Eye (tissue), 1 donor: ENCODE measurements around the gene INPP5F.
A peak's percentile ranks its signal among the peaks of the same experiment; 100 is the strongest.
"Not testable (repeated sequence)": the region's sequence is repeated elsewhere in the genome, so short reads cannot be mapped to it uniquely, and the experiment has no call there.

Experiments used
- DNase-seq: peaks from one replicate; pipeline ENCODE4 v3.0.0-alpha.2; 2015

Gene INPP5F

DNA sequence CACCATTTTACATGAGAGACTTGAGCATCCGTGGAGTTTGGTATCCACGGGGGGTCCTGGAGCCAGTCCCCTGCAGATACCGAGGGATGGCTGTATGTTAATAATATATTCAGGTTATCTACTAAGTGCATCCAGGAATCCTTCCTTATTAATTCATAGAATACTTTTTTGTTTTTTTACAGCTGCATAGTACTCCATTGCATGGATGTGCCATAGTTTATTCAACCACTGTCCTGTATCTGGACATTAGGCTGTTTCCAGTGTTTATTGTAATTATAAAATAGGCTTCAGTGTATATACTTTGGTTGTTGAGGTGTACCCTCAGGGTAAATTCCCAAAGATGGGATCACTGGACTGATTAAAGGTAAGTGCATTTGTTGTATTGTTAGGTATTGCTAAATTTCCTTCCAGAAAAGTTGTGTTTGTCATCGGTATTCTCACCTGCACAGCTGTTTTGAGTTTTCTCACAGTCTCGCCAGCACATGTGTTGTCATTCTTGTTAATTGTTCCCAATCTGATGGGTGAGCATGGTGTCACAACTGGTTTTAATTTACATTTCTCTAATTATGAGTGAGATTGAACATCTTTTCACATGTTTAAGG, 55.1 kb downstream of the INPP5F start:
- DNase-seq = no peak

DNA sequence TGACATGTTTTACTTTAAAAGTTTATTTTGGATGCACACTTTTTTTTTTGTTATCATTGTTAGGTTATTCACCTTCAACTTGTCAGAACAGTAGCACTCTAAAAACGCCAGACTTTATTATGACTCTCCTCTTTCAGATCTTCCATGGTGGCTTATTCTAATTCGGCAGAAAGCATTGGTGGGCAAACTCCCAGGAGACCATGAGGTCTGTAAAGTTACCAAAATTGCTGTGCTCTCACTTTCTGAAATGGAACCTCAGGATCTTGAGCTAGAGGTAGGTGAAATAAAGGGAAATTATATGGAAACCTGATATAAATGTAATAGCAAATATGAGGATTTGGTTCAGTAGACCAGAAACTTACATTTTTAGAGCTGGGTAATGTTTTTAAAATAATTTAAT, 55.6 kb downstream of the INPP5F start:
- DNase-seq = no peak

DNA sequence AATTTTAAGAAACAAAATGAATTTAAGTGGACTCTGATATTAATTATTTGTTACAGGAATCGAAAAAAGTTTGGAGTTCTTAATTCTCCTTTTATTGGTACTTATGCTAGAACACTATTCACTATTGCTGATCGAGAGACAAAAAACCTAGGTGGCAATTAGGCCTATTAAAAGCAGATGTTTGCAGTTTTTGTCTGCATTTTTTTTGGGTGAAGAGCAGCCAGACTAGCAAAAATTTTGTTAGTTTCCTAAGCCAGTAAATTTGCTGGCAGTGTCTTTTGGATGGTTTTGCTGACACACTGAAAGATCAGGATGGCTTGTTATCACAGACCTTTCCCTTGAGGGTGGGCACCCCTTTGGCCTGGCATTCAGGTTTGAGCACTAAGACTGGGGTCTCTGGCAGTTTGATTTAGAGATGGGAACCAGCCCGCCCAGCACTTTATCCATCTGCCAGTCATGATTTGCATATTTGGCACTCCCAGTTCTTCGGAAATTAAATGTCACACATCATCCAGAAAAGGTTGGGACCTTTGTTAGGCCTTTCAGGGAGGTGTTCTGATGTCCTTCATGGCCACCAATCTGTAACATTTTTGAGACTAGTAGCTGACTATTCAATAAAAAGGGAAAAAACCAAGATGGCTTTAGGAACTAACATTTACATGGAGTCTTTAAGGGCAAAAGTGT, 57.3 kb downstream of the INPP5F start:
- DNase-seq = no peak

DNA sequence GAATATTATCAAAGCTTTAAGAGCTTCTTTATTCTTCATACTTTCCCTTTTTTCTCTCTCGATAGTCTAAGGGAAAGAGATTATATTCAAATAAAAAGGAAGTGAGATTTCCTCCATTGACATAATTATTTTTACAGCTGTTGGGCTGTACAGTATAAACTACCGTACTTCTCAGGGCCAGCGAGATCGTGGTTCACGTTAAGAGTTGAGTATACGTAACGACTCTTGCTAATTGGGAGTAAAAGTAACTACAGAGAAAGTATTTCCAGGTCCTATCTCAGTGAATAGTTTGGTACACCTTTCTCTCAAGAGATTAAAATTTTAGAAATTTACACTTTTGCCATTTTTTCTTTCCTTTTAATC, 57.8 kb downstream of the INPP5F start:
- no peak for DNase-seq

DNA sequence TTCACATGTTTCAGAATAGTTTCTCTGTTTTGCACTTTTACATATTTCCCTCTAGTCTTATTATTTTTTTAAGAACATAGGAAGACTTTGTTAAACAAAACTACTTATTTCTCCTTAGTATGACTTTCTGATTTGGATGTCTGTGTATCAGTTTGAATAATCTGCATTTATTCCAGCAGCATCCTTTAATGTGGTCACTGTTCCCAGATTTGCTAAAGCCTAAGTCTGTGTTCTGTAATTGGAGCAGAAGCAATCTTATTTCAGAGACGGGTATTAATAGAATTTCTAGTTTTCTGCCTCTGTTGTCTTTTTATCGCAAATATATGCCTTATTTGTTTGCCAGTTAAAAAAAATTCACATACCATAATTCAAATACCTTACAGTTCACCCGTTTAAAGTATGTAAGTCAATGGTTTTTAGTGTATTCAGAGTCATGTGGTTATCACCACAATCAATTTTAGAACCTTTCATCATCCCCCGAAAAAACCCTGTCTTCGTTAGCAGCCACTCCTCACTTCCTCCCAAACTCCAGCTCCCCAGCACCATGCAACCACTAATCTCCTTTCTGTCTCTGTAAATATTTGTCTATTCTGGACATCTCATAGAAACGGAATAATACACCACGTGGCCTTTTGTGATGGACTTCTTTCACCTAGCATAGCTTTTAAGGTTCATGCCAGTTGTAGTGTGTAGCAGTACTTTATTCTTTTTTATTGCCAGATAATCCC, 58.7 kb downstream of the INPP5F start:
- no peak for DNase-seq

DNA sequence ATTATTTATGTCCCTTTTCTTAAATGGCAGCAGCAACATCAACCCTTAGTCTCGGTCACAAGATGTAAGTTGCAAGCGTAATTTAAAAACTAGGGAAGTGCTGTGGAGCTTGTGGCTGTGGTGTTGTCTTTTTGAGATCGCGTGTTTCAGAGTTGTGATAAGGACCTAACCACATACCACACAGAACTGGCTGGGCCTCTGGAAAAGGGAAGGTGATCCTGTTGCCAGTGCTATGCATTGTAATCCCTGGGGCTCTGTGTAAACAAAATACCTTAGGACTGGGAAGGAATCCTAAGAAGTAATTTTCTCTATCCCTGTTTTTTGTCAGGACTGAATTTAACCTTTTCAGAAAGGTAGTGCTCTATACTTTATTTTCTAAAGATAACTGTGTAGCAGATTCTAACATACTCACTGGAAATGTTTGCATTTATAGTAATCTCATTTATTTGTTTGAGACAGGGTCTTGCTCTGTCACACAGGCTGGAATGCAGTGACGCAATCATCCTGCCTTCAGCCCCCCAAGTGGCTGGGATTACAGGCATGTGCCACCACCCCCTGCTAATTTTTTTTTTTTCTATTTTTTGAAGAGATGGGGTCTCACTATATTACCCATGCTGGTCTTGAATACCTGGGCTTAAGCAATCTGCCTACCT, 60.4 kb downstream of the INPP5F start:
- DNase-seq = peak; percentile 28

DNA sequence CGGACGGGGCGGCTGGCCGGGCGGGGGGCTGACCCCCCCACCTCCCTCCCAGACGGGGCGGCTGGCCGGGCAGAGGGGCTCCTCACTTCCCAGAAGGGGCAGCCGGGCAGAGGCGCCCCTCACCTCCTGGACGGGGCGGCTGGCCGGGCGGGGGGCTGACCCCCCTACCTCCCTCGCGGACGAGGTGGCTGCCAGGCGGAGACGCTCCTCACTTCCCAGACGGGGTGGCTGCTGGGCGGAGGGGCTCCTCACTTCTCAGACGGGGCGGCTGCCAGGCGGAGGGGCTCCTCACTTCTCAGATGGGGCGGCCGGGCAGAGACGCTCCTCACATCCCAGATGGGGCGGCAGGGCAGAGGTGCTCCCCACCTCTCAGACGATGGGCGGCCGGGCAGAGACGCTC, 69.3 kb downstream of the INPP5F start:
- not testable (repeated sequence) for DNase-seq

DNA sequence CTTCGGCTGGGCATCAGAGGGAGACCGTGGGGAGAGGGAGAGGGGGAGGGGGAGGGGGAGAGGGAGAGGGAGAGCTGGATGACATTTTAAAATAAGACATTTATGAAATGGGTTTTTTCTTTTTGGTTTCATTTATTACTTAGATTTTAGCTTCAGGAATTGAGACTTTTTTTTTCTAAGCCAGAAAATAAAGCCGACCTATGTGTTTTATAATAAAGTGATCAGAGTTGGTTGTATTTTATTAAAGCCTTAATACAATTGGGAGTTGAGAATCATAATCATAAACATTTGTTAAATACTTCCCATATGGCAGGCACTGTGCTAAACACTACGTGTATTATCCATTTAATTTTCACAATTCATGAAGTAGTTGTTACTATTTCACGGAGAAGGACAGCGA, 70.2 kb downstream of the INPP5F start:
- no peak for DNase-seq

DNA sequence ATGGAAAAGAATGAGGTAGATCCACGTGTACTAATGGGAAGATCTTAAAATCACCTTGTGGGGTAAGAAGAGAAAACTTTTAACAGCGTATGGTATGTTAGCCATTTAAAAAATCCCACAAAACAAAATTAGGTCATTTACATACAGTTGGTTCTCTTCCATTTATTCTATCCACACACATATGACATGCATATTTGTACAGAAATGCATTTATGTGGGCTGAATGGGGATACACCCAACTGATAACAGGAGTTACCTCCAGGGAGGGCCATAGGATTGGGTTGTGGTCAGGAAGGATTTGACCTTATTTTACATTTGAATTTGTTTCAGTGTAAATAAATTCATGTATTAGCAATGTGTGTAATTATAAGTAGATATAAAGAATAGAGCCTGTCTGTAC, 75.3 kb downstream of the INPP5F start:
- no peak for DNase-seq

DNA sequence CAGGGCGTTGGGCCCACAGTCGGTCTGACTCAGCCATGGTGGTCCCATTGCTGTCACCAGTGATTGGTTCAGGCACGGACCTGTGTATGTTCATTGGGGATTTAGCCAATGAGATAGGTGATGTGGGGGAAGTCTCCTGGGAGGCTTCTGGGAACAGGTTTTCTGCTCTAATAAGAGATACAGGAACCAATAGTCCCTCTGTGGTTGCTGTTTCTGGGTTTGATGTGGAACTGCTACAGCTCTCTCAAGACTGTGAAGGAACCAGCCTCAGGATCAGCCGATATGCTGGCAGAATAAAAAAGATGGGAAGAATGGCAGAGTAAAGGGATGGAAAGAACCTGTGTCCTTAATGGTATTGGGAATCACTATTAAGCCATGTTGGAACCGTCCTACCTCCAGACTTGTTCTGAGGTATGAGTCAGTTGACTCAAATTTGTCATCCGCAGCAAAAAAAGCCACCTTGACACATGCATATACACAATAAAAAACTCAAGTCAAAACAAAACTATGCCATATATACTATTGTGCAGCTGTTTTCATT, 76.2 kb downstream of the INPP5F start:
- no peak for DNase-seq

DNA sequence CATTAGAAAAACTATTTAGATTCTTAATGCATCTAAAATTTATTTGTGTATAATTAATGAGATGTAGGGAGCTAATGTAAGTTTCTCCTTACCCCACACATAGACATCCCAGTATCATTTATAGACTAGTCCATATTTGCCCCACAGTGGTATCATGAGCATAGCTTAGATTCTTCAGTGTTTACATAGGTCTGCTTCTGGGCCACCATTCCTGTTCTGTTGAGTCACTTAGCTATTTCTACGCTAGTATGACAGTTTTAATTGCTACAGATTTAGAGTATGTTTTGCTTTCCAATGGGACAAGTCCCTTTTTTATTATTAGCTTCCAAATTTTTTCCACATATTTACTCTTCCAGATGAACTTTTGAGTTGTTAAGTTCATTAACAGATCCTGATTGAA, 77.4 kb downstream of the INPP5F start:
- no peak for DNase-seq

DNA sequence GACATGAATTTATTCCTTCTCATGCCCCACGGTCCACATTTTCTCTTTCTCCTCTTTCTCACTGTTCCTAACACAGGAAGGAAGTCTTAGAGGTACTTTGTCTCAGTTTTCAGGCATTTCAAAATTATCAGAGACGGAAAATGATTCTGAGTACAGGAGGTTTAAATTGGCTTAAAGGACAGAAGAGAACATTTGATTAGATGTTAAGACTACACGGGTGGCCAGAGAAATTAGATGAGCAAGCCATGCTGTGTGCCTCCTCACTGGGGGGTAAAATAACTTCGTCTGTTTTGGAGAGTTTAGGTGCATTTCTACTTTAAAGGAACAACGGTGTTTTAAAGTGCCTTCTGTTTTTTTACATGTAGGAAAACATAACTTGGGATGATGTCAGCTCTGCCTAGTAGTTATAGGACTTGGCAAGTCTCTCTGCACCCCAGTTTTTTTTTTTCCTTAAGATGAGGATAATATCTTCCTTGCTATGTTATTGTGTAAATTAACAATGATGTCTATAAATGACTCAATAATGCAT, 79.9 kb downstream of the INPP5F start:
- no peak for DNase-seq

DNA sequence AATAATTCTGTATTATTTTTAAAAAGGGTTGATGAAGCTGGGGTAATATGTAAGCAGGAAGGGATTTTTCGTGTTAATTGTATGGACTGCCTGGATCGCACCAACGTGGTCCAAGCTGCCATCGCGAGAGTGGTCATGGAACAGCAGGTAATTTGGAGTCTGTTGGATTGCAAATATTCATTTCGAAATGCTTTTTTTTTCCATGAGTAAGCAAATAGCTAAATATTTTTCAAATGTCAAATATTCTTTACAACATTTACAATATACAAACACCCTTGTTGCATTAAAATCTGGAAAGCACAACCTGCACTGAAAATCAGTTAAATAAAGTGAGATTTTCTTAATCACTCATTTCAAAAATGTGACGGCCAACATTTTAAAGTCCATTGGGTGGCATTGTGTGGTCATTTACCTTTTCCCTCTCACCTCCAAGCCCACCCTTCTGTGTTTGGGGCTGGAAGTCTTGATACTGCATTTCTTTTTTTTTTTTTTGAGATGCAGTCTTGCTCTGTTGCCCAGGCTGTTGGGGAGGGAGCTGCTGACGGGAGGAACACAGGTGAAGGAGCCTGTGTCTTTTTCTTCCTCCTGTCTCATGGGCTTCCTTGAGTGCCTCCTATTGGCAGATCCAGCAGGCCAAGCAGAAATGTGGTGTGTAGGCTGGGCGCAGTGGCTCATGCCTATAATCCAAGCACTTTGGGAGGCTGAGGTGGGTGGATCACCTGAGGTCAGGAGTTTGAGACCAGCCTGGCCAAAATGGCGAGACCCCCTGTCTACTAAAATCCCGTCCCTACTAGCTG, 80.7 kb downstream of the INPP5F start:
- DNase-seq = no peak

DNA sequence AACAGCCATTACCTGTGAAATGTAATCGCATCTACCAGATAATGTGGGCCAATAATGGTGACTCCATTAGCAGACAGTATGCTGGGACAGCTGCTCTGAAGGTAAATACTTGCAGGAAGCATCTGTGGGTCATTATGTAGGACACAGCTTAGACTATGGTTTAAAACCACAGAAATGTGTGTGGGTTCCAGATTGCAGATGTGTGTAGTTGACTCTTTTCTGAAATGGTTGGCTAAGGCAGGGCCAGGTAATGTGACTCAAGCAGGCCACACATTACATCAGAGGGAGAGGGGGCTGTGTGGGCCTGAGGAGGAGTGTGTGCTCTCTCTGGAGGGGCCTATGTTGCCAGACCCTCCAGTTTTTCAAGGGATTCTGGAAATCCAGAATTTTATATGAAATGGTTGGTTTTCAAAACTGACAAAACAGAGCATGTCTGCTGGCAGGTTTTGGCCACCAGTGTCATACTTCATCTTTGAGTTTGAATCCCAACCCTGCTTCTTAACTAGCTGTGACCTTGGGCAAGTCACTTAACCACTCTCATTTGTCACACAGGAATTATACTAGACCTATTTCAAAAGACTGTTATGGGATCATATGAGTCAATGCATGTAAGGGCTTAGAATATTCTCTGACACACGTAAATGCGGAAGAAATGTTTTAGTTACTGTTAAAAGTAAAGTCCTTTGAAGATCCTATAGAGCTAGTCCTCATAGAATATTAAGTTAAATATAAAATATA, 82.3 kb downstream of the INPP5F start:
- DNase-seq = no peak

DNA sequence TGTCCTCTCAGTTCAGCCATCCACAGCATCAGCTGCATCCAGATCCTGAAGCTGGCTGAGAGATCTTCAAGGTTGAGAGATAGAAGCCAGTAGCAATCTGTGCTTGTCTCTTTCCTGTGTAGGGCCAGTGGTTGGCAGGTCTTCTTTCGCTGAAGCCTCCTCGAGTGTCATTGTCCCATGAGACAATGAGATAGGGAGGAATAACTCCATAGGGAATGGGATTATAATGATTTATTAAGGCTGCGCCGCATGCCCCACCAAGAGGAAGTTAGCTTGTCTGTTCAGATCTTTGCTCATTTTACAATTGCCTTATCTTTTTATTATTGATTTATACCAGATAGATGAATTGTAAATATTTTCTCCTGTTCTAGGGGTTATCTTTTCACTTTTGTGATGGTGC, 85.3 kb downstream of the INPP5F start:
- DNase-seq = no peak

DNA sequence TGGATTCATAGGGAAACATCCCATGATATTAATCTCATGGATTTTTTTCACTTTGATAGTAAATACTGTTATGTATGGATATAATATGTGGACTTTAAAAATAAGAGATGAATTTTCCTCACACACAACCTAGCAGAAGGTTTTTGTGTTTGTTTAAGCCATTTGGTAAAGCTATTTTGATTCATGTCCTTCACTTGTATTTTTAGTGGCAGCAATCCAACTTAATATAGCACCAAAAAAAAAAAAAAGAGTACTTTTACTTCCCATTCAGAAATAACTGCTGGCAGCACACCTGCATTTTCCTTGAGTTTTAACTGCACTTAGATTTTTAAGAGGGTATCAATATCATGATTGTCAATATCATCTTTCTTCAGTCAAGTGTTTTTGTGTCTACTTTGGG, 86.8 kb downstream of the INPP5F start:
- DNase-seq = no peak

DNA sequence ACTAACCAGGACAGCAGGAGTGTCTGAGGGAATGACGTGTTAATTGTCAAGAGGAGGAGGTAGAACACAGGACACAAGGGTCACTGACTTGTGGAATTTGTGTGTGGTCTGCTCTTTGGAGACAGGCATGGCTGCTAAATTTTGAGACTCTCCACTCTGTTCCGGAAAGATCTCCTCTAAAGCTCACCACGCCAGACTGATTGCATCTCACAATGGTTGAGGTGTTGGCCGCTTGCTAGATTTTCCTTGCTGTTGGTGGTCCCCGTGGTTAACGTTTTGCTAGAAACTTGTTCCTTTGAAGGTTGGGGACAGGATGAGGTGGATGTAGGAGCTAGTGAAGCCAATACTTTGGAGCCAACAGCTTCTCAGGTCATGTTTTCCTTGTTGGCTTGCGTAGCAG, 89.8 kb downstream of the INPP5F start:
- no peak for DNase-seq

DNA sequence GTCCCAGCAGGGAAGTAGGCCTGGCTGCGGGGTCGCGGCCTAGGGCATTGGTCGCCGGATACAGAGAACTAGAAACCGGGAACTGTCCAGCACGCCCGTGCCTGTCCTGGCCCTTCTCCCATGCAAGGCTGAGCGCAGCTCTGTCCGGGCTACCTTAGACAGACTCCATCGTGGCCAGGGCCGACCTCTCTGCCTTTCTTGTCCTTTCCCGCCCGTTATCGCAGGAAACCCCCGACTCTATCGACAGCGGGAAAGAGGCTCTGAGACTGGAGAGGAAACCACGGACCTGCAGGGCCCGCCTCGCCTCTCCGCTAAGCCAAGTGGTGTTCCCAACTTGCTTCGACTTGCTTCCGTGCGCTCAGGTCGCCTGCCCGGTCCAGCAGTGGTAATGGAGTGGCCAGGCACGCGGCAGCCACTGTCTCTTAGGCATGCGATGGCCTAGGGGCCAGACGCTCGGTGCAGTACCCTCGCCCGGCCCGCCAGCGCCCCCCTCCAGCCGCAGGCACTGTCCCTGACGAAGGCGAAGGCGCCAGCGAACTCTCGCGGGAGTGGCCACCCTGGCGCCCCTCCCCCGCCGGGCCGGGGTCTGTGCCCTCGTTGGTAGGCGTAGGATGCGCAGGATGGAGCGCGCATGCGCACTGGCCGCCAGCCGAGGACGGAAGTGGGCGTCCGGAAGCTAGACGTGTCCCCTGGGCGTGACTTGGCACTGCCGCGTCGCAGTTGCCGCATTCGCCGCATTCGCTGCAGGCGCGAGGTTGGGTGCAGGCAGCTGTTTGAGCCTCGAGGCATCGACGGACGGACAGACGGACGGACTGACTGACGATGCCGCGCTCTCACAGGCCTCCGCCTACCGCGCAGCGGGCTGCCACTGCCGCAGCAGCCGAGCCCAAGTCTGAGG, 92.4 kb downstream of the INPP5F start:
- DNase-seq = peak; percentile 96

DNA sequence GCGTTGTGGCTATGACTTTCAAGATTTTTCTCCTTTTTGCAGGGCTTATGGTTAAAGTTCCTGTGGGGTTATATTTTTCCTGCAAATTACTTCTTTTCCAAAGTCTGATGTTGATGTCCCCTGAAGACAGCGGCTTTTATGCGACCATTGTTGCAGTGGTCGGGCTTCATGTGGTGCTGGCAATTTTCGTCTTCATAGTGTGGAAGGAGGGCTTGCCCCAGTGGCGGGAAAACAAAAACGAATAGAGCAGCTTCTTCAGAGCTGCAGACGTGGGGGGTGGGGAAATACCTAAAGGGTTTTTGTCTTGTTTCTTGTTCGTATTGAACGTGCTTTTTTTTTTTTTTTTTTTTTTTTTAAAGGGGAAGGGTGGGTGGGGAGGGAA, 93.0 kb downstream of the INPP5F start:
- DNase-seq = no peak

DNA sequence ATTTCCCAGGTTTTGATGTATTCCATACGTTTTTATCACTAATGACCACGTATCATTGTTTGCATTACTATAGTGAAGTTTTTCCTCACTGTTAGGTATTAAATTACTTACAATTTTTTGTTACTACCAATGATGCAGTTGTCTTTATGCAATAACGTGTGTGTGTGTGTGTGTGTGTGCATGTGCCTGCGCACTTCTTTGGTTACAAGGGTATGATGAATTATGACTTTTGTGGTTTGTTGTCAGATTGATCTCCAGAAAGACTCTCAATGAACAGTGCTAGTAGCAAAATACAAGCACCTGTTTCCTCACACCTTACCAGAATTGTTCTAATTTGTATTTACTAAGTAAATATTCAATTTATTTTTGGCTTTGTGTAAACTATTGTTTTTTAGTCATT, 95.3 kb downstream of the INPP5F start:
- DNase-seq = no peak

DNA sequence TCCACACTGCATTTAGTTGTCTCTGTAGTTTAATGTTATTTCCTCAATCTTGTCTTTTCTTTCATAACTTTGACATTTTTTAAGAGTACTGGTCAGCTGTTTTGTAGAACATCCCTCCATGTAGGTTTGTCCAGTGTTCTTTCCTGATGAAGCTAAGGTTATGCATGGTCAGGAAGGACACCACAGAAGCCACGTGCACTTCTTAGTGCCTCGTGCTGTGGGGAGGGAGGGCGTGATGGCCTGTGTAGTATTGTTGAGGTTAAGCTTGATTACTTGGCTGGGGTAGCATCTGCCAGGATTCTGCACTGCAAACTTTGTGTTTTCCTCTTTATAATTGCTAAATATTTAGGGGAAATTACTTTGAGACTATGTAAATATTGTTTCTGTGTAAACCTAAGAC, 98.4 kb downstream of the INPP5F start:
- DNase-seq = no peak
